Measurements from ENCODE around the gene MSRB2. TPM values are rescaled to one million over a fixed set of nuclear protein-coding genes. Genes with fewer than 3 reads are reported as not detected.

MSRB2 gene
- total RNA-seq, 4 donors from 2014 or later = 3.9 to 15.1 (median 9.1) TPM

GRCh38 chr10:23114228-23114850 is 19.0 kb downstream of the MSRB2 start:
- H3K4me3 ChIP-seq (ENCODE audit: low read depth, poor library complexity, severe bottlenecking) = no peak overlapping the region
- DNase-seq (ENCODE audit: low spot score in 2 of 2) = no peak
- intact Hi-C loops (cut with DNase I; ENCODE audit: low total_unique reads) = no loop called here
- TF ChIP-seq POLR2A (IDR thresholded peaks at IDR 0.05) (no peak), CTCF (IDR thresholded peaks at IDR 0.05) (no peak)
- WGBS, 2 donors = 96 to 100% methylated on average over 7 of the region's 7 CpGs

- WGBS, 2 donors = 88 to 98% methylated on average over 4 of the region's 4 CpGs
- no peak overlapping the region for H3K4me3 ChIP-seq (ENCODE audit: low read depth, poor library complexity, severe bottlenecking)
- intact Hi-C loops (cut with DNase I; ENCODE audit: low total_unique reads) = no loop called here
- no peak for DNase-seq (ENCODE audit: low spot score in 2 of 2)
- TF ChIP-seq POLR2A (IDR thresholded peaks at IDR 0.05) = no peak
- TF ChIP-seq CTCF (IDR thresholded peaks at IDR 0.05) = no peak
Observed at GRCh38 chr10:23116486-23117205, 21.3 kb downstream of the MSRB2 start.

GRCh38 chr10:23120001-23120934 is 24.9 kb downstream of the MSRB2 start:
- 85 to 88% methylated on average over 11 of the region's 11 CpGs for WGBS, 2 donors
- no peak overlapping the region for H3K4me3 ChIP-seq (ENCODE audit: low read depth, poor library complexity, severe bottlenecking)
- intact Hi-C loops (cut with DNase I; ENCODE audit: low total_unique reads) = no loop called here
- DNase-seq (ENCODE audit: low spot score in 2 of 2) = no peak
- TF ChIP-seq CTCF (IDR thresholded peaks at IDR 0.05) (no peak), POLR2A (IDR thresholded peaks at IDR 0.05) (no peak)

- no peak for TF ChIP-seq POLR2A (IDR thresholded peaks at IDR 0.05)
- TF ChIP-seq CTCF (IDR thresholded peaks at IDR 0.05) = no peak
- 93 to 96% methylated on average over 5 of the region's 5 CpGs for WGBS, 2 donors
- intact Hi-C loops (cut with DNase I; ENCODE audit: low total_unique reads) = no loop called here
- H3K4me3 ChIP-seq (ENCODE audit: low read depth, poor library complexity, severe bottlenecking) = no peak overlapping the region
- no peak for DNase-seq (ENCODE audit: low spot score in 2 of 2)
Observed at GRCh38 chr10:23121135-23121534, 25.8 kb downstream of the MSRB2 start.

GRCh38 chr10:23136462-23136861 is 41.1 kb downstream of the MSRB2 start:
- 94 to 96% methylated on average over 4 of the region's 4 CpGs for WGBS, 2 donors
- TF ChIP-seq POLR2A (IDR thresholded peaks at IDR 0.05) (no peak), CTCF (IDR thresholded peaks at IDR 0.05) (no peak)

More at GRCh38 chr10:23136462-23136861, 41.1 kb downstream of the MSRB2 start:
- DNase-seq (ENCODE audit: low spot score in 2 of 2) = no peak
- intact Hi-C loops (cut with DNase I; ENCODE audit: low total_unique reads) = no loop called here
- H3K4me3 ChIP-seq (ENCODE audit: low read depth, poor library complexity, severe bottlenecking) = no peak overlapping the region

All from lower leg skin (tissue), 4 donors.